Activated CD4-positive, alpha-beta T cell treated with anti-CD3 and anti-CD28 coated beads for 24 hours (primary cell): Measurements from ENCODE around the gene SEPTIN2.
"Not testable (repeated sequence)": the region's sequence is repeated elsewhere in the genome, so short reads cannot be mapped to it uniquely, and the experiment has no call there.

Source experiments
- DNase-seq, 2 donors: peaks; one replicate each; pipeline ENCODE4 v3.0.0-alpha.2; 2020; ENCODE audit warnings: low read depth in 2 of 2

Gene SEPTIN2

DNA sequence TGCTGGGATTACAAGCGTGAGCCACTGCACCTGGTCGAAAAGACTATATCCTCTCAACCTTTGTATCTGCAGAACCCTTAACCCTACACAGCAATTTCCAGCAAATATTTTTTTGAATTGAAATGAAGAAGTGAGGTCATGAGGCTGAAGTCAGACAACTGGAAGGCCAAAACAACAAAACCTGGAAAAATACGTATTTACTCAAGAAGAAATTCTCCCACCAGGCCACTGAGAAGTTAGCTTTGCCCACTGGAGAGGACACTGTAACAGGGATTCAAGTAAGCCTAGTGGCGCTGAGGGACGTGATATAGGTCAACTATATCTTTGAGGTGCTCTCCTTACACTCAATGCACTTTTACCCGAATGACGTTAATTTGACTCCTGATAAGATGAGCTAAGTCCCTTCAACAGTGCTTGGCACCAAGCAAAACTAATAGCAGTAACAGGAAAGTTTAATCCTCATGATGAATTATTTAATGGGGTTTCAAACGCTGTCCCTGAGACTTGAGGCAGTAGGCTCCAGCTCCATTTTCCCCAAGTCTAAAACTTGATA, 2.1 kb upstream of the SEPTIN2 start:
- no peak for DNase-seq

DNA sequence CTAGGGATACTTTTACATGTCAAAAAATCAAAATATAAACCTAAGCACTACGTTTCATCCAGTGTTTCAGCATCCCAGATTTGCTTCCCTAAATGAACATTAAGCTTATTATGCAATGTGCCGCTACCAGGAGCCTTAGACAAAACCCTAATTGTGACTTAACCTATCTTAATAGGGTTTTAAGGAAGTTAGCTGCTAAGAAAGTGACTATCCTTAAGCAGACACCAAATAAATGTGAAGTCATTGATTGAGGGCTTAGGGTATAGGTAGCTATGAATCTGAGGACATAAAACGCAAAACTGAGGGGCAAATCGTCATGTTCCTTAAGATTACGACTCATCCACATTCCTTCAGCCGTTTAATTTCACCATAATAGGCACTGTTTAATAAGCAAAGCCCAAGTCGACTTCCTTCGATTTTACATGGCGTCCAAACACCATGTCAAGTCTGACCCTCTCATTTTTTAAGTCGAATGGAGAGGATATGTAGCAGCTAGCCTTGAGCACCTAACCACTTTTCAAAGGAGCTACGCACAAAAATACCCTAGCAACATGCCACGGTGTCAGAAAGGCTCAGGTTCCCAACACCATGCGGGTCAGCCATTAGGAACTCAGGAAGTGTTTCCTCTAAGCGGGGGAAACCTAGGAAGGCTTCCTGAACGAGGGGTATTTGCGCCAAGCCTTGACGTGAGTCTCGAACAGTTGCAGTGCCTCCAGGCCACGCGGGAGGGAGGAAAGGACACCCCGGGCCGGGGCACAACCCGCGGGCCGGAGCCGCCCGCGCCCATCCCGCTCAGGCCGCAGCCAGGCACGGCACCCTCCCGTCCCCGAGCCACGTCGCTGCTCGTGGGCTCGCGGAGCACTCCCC, 1.3 kb upstream of the SEPTIN2 start:
- no peak for DNase-seq

DNA sequence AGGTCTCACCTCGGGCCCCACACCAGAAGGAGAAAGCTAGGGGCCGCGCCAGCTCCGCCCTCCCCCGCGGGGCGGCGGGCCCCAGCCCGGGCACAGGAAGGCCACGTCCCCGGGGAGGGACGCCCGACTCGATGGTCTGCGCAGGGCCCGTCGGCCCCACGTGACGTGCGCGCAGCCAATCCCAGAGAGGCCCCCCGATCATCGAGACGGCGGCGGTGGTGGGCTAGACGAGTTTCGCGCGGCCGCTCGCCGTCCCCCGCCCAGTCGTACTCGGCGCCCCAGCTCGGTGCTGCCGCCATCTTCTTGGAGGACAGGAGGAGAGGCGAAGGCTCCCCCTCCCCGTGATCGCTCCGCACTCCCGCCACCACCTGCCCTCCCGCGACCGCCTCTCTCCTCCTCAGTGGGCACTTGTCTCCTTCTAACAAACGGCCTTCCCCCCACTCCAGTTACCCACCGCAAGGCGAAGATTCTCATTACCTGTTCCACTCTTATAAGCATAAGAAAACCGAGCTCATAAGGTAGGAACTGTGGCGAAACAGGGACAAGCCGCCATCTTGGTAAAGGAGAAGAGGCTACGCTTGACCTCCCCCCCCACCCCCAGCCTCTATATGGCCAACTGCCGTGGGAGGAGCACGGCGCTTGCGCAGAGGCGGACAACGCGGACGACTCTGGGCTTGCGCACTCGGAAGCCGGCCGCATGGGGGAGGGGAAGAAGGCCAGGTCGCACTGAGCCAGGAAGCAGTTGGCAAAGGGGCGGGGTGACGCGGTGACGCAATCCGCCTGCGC, 439 bp upstream of the SEPTIN2 start, which contains the start of gene HDLBP:
Gene HDLBP (minus strand): TSS at position 580 of the 786 bp plus-strand sequence. CDS start 48,803 bp downstream, outside the sequence.
- DNase-seq, result peak; percentile 100

DNA sequence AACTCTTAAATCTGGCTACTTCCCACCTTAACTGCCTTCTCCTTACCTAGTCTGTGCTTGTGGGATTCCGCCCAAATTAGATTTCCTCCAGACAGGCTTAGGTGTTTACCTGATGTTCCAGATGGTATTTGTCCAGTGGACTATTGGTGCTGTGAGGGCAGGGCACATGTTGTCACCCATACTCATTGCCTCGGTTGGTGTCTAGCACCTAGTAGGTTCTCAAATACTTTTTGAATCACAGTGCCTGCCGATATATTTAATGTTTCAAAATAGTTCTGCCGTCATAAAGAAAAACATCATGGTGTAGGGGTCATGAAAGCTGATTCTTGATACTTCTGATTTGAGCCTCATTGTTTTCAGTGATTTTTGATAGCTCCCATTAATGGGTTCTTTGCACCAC, 1.1 kb downstream of the SEPTIN2 start:
- no peak for DNase-seq

DNA sequence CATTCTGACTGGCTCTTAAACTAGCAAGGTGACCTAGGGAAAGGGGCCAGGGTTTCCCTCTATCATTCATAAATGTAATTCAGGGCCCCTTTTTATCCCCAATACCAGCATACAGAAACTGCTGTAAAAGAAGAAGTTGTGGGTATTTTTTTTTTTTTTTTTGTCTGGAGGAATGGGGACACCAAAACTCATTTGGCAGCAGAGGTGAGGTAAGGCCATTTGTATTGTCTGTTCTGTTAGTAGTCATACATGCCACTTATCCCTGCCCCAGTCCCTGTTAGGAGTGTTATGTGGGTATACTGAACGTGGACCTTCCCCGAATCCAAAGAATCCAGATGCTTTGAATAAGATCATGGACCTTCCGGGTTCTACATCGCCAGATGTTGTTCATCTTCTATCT, 1.7 kb downstream of the SEPTIN2 start:
- DNase-seq, result no peak

DNA sequence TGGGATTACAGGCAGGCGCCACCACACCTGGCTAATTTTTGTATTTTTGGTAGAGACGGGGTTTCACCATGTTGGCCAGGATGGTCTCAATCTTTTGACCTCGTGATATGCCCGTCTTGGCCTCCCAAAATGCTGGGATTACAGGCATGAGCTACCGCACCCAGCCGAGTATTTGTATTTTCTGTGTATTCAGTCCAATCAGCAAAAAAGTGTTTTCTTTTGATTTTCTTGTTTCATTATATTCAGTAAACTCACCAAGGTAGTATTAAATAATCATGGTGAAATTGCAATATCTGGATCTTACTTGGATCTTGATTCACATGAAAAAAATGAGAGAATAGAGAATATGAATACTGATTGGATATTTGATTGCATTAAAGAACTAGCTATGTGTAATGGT, 3.1 kb downstream of the SEPTIN2 start:
- DNase-seq, result not testable (repeated sequence)

DNA sequence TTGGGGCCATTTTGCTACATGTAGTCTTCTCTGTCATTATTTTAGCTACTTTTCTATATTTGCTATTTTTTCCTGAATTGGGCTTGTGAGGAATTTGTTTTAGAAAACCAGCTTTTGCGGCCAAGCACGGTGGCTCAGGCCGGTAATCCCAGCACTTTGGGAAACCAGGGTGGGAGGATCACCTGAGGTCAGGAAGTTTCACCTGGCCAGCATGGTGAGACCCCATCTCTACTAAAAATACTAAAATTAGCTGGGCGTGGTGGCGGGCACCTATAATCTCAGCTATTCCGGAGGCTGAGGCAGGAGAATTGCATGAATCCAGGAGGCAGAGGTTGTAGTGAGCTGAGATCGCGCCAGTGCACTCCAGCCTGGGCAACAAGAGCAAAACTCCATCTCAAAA, 4.7 kb downstream of the SEPTIN2 start:
- DNase-seq, result no peak

DNA sequence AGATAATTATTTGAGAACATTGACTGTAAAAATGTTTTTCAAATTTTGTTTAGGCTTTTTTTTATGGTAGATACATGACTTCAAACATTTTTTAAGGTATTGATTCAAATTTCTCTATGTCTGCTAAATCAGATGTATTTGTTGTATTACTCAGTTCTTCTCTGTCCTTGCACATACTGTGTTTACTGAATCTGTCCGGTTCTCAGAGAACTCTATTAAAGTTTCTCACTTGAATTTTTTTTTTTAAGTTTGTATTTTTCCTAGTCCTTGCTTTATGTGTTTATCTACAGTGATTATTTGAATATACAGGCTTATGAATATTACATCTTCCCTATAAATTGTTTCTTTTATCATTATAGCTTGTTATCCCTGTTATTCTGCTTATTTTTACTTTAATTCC, 5.3 kb downstream of the SEPTIN2 start:
- DNase-seq, result no peak

DNA sequence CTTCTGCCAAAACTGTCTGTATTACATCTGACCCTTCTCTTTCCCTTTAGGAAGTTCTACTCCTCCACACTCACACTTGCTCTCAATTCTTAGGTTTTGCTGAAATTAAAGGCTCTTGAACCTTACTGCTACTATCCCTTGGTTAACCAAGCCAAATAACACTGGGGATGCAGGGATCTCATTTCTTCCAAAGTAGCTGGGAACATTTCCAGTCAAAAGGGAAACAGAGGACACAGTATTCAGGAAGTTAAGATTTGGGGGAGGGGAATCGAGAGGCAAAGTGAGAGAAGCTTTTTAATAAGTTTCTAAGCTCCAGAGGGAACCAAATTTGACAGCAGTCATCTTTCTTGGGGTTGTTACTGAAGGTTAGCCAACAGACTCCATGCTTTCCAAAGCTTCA, 6.2 kb downstream of the SEPTIN2 start:
- DNase-seq, result no peak

DNA sequence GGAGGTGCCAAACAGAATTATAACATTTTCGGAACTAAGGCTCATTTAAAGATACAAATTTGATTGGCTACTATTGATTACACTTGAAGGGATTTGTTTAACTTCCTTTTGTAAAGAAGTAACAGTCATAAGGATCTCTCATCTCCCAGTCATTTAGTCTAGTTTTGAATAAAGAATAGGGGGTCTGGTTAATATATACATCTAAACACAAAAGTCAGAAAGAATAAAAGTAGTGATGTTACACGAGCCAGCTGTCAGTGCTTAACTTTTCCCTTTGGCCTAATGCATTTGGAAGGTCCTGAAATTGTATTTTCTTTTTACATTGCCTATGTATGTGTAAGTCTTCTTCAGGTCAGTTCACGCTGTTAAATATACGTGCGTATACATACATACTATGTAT, 8.1 kb downstream of the SEPTIN2 start:
- no peak for DNase-seq

DNA sequence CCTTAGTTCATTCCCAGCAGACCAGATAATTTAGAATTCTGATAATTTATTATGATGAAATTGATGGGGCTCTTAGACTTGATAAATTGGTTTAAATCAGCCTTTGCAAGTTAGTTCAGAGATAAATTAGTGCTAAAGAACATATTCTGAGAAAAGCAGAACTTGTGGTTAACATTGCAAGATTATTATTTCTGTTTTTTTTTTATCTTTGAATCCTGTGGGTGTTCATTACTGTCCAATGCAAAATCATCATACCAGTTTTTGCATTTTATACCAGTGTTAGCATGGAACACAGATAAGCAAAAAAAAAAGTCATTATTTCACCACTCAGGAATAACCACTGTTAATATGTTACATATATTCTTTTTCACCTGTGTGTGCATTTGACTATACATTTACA, 9.1 kb downstream of the SEPTIN2 start:
- no peak for DNase-seq

DNA sequence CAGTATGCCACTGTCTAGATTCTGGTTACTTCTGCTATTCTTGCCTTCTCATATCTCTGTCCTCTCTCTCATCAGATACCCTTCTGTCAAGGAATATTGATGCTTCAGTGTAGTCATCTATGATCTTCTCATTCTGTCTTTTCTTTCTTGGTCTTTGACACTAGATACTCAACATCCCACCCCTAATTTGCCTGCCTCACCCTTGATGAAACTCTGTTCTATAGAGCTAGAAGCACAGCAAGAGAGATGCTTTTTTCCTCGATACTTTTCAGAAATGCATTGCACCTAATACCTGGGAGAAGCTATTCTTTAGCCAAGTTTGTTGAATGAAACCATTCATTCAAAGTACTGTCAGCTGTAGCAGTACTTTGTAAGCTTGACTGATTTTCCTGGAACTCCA, 9.5 kb downstream of the SEPTIN2 start:
- no peak for DNase-seq

DNA sequence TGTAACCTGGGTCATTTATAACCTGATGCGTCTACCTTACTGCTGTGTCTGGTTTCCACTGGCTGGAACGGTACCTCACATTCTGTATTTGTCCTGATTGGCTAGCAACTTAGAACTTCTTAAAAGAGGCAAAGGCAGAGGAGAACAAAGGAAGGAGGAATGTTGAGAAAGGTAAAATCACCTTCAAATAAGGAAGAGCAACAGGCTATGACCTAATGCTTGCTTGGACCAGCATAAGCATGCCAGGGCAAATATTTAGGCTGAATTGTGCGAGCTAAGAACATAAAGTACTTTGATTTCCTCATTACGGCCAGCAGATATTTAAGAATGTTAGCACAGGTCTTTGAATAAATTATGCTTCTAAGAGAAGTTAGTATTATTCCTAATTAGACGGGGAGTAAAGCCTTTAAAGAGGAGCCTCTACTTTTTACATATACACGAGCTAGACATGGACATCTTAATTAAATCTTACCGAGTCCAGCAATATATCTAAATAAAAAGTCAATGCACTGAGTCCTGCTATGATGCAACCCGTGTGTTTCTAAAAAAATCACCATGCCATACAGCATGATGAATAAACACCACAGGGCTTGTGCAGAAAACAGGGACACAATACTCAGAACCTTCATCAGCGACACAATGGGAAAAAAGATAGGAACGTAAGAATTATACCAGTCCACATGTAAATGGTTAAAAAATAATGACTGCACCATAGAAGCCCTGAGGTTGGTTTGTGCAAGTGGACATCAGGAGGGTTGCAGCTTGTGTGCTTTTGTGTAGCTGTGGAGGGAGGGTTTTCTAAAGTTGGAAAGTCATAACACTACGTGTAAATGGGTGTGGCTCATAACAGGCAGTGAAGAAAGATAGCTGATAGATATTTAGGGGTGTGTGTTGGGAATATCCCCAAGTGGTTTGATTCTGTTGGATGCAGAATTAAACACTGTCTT, 14.2 kb downstream of the SEPTIN2 start:
- no peak for DNase-seq

DNA sequence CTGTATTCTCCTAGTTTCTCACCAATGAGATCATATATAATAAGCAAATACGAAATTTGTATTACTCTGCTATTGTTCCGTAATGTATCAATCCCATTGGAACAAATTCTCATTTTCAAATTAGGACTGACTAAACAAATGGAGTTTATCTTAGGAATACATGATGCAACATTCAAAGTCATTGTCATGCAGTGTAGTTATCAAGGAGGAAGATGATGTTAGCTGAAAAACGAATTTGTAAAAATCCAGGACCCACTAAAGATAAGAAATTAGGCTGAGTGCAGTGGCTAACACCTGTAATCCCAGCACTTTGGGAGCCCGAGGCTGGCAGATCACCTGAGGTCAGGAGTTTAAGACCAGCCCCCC, 14.9 kb downstream of the SEPTIN2 start:
- no peak for DNase-seq

DNA sequence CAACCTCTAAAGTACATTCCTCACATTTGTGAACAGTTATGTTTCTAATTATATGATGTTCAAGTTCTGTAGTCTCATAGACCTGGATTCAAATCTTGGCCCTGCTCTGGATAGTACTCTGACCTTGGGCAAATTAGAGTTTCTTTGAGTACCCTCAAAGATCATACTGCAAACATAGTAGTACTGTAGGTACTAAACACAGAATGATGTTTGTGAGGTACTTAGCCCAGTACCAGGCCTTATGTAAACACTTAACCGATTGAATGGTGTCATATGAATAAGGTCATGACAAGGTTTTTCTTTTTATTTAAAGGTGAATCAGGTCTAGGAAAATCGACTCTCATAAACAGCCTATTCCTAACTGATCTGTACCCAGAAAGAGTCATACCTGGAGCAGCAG, 19.1 kb downstream of the SEPTIN2 start:
- no peak for DNase-seq

DNA sequence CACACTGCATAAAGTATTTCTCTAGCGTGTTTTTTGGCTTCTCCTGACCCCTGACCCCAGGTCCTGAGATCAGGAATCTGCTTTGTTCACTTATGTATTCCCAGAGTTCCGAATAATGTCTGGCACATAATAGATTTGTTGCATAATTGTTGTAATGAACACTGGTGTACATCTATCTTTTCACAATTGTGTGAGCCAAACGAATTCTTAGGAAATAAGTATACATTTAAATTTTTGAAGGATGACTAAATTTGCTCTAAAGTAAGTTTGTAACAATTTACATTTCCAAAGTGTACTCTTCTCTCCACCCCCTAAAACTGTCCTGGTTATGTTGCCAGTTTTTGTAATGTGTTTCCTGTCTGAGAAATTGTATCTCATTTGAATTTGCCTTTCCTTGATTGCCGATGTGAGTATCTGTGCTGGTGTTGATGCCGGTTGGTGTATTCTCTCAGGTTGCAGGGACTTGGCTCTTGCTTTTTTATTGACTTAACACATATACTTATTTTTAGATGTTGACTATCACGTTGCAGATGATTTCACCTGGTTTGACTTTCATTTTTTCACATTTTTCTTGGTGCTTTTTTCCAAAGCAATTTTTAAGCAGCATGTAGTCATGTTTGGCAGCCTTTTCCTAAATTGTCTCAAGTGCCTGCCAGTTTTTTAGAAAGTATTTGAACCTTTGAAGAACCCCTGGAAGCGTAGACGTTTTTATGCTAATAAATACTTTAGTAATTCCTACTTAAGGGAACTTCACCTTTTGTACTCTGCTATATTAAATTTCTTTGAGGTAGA, 24.3 kb downstream of the SEPTIN2 start:
- no peak for DNase-seq

DNA sequence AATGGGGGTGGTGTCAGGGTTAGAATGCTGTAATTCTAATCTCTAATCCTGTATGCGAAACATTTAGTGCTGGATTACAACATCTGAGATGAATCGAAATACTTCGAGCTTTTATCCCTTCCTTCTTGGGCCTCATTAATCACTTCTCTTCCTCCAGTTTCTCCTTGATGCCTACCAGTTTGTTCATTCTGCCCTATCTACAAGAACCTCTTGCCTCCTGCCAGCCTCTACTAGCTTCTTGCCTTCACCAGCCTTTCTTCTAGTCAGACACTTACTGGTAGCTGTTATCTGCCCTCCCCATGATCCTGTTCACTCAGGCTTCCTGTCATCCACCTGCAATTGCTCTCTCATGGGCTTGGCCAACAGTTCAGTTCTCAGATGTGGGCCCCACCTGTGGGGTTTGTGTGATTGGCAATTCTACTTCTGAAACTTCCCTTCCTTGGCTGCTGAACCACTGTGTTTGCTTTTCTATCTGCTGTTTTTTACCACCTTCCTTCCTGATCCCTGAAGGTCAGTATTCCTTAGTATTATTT, 25.0 kb downstream of the SEPTIN2 start:
- no peak for DNase-seq

DNA sequence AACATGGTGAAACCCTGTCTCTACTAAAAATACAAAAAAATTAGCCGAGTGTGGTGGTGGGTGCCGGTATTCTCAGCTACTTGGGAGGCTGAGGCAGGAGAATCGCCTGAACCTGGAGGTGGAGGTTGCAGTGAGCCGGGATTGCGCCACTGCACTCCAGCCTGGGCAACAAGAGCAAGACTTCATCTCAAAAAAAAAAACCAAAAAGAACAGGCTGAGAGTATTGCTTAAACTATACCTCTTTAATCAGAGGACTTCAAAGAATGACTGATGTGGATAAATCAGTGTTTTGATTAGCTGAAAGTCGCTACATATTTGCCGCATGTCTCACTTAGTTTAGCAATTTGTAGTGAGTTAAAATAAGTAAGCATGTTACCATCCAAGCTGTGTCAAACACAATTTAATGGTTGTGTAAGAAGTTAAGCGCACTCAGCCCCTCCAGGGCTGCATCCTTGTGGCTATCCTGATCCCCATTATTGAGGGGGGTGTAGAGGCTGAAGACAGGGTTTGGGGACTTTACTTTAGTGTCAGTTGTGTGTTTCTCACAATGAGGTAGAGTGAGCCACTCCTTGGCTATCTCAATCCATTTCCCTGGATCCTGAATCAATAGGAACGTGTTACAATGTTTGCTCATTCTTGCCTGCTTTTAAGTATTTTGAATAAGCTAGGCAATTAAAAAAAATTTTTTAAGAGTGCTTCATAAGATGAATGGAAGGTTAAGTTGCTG, 29.4 kb downstream of the SEPTIN2 start:
- no peak for DNase-seq

DNA sequence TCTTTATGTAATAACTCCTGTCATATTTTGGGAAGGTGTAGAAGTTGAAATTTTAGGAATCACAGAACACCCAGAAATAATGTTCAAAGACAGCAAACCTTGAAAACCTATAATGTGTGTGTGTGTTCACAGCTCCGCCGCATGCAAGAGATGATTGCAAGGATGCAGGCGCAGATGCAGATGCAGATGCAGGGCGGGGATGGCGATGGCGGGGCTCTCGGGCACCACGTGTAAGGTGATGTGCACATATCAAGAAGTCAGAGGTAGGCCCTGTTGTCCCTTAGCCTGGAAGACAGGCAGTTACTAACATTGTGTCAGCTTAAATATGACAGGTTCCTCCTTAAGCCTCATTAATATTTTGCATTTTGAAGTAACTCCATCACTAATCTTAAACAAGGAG, 34.2 kb downstream of the SEPTIN2 start:
- DNase-seq, result no peak

DNA sequence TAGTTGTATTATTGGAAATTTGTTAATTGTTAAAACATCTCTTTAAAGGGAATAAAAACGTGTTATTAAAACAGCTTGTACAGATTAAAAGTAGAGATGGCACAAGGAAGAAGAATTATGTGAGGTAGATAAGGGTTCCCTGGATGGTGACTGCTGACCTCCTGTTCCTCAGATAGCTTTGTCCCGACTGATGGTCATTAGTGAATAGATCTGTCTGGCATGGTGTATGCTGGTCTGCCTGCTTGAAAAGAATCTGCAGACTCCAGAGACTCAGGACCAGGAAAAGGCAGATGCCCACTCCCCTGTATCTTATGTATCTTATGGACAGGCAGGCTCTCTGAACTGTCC, 34.8 kb downstream of the SEPTIN2 start:
- DNase-seq, result no peak
